Right lobe of liver (tissue), 6 donors: ENCODE measurements around the gene EPB41L3. TPM values are rescaled to one million over a fixed set of nuclear protein-coding genes. Genes with fewer than 3 reads are reported as not detected.
"Not testable (repeated sequence)": the region's sequence is repeated elsewhere in the genome, so short reads cannot be mapped to it uniquely, and the experiment has no call there.

ENCODE experiments used
- ATAC-seq, 4 donors: fragments of 200-7000 bp; cut with Tn5 transposase; one replicate each; pipeline ENCODE4 v1.9.1; 2020; ENCODE audit warnings: mild to moderate bottlenecking in 4 of 4, moderate library complexity in 4 of 4
- DNase-seq, 3 donors: peaks; one replicate each; pipeline ENCODE4 v3.0.0-alpha.2; 2020
- H3K27ac ChIP-seq, 3 donors: fragments of 200-600 bp; one replicate each; pipeline ENCODE4 v1.8.0; 2022
- H3K27me3 ChIP-seq, 2 donors: fragments of 200-600 bp; one replicate each; pipeline ENCODE4 v1.8.0; 2022
- H3K36me3 ChIP-seq, 4 donors: fragments of 200-600 bp; sonication (generic) in 1 of 4; one replicate each; pipeline versions ENCODE4 v1.5.1 to v1.8.0; 2017 to 2022; ENCODE audit warnings: control low read depth in 1 of 4
- H3K4me1 ChIP-seq, 4 donors: fragments of 200-600 bp; sonication (generic) in 1 of 4; one replicate each; pipeline versions ENCODE4 v1.5.1 to v1.8.0; 2017 to 2022; ENCODE audit warnings: control low read depth in 1 of 4
- H3K4me3 ChIP-seq, 3 donors: fragments of 200-600 bp; one replicate each; pipeline ENCODE4 v1.8.0; 2022
- H3K9me3 ChIP-seq, 4 donors: fragments of 200-600 bp; sonication (generic) in 1 of 4; one replicate each; pipeline versions ENCODE4 v1.5.1 to v1.8.0; 2017 to 2022; ENCODE audit warnings: control low read depth in 1 of 4
- POLR2A ChIP-seq: fragments of 450-650 bp; IDR thresholded peaks from one replicate; pipeline ENCODE4 v1.6.1; 2017; ENCODE audit warnings: antibody characterized with exemption, mild to moderate bottlenecking
- WGBS: methylation state at CpG from one replicate; pipeline ENCODE4 v1.1.6; 2018; ENCODE audit warnings: low coverage, low lambda C conversion rate; ENCODE audit not compliant: insufficient coverage; ENCODE audit errors: missing lambda C conversion rate; 5-methylcytosine and 5-hydroxymethylcytosine counted together
- intact Hi-C, 2 donors: fragments of 100-400 bp; cut with DNase I; formaldehyde crosslinking; loops; one replicate each; pipeline versions ENCODE4 v1.11.2 to v1.14.1; 2022
- total RNA-seq, 6 experiments: library from RNA; depleted of rRNA in 2 of 6; stranded (reverse); fragments of >200 nt in 2 of 6; fragmentation: NEBNext Ultra II Directional in 3 of 6; extraction: Animal tissue kit (Norgen Biotek cat#: 25700) in 3 of 6; gene quantifications; one replicate each; pipeline versions ENCODE4 v1.1.0 to v1.2.4, GENCODE V29; 2016 to 2023
- TF ChIP-seq, protein P1 (sequence below), 4 donors: fragments of 200-600 bp in 3 of 4; fragments of 450-650 bp in 1 of 4; IDR thresholded peaks; one replicate each; pipeline versions ENCODE4 v1.5.1 to v1.8.0; 2016 to 2022; ENCODE audit warnings: antibody characterized with exemption in 4 of 4, mild to moderate bottlenecking in 2 of 4
- donor health status: DM: no; HTN: yes; CAD: no.
- donor health status: DM: no; HTN: no; CAD: no.
- donor health status: DM: no; HTN: no; CAD: no.
- donor health status: DM: no; HTN: yes; CAD: no.
- donor health status: DM: no; HTN: yes; CAD: no.

Gene EPB41L3
- total RNA-seq, 6 experiments from 2014 or later, result 3.3 to 20.3 (median 6.2) TPM

DNA sequence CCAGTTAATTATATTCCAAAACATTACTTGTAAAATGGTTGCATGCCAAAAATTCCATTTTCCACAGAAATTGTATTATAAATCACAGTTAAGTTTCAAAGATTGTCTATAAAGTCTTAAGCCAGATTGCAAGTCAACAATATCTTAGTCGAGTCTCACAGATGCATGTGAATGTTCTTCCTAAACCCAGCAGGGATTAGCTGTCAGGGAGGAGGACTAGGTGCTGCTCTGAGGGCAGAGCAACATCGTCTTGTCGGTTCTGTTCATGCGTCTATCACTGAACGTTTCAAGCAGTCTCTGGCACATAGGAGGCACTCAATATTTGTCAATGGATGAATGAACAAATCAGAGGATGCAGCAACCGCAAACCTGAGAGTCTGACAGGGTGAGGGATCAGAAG, 27.0 kb downstream of the EPB41L3 start:
- H3K9me3 ChIP-seq, result no peaks in the 10 kb centered on the region
- no peak overlapping the region for H3K27ac ChIP-seq
- H3K4me1 ChIP-seq, result no peaks in the 10 kb centered on the region
- DNase-seq (no peak), ATAC-seq (no peak)
- 73% methylated on average over 6 of the region's 6 CpGs for WGBS
- no peaks in the 10 kb centered on the region for H3K36me3 ChIP-seq
- no peaks in the 10 kb centered on the region for H3K27me3 ChIP-seq
- intact Hi-C loops, result no loop called here
- H3K4me3 ChIP-seq, result no peak overlapping the region
- no peak for TF ChIP-seq POLR2A
- TF ChIP-seq, protein P1, sequence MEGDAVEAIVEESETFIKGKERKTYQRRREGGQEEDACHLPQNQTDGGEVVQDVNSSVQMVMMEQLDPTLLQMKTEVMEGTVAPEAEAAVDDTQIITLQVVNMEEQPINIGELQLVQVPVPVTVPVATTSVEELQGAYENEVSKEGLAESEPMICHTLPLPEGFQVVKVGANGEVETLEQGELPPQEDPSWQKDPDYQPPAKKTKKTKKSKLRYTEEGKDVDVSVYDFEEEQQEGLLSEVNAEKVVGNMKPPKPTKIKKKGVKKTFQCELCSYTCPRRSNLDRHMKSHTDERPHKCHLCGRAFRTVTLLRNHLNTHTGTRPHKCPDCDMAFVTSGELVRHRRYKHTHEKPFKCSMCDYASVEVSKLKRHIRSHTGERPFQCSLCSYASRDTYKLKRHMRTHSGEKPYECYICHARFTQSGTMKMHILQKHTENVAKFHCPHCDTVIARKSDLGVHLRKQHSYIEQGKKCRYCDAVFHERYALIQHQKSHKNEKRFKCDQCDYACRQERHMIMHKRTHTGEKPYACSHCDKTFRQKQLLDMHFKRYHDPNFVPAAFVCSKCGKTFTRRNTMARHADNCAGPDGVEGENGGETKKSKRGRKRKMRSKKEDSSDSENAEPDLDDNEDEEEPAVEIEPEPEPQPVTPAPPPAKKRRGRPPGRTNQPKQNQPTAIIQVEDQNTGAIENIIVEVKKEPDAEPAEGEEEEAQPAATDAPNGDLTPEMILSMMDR (IDR thresholded peaks at IDR 0.05), result no peak

DNA sequence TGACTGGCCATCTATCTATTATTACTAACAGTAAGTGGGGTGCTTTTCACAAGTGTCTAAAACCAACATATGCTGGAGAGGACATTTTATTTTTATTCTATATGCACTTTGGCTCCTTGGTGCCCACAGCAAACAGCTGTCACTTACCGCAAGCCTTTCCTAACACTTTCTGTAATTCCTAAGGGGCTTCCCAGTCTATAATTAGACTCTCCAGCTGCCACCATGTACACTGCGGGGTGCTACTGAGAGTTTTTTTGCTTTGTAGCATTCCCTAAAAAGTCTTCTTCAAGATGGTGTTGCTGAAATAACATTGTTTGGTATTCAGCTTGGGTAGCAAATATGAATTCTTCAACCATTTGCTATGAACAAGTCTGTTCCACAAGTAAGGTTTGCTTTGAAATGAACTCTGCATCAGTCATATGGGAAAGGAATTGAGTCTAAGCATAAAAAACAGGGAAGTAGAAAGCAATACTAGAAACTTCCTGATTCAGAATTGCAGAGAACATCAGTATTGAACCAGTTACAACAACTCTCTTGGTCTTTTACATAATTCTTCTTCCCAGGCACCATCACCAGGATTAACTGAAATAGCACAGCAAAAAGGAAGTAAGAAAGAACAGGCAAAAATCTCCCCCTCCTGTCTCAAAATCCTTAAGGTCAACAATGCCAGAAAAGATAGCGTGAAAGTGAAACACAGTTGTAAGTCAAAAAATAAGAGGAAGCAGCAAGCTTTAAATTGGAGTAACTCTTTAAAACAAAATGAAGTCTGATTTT, 28.6 kb downstream of the EPB41L3 start:
- H3K27me3 ChIP-seq, result no peaks in the 10 kb centered on the region
- H3K4me3 ChIP-seq, result no peak overlapping the region
- TF ChIP-seq POLR2A, result no peak
- TF ChIP-seq, protein P1 (IDR thresholded peaks at IDR 0.05), result no peak
- peak; percentile 26 to 55 (median 44) for ATAC-seq
- H3K9me3 ChIP-seq, result no peaks in the 10 kb centered on the region
- H3K27ac ChIP-seq, result peak overlapping the region in 1 of 3 donors; percentile 45
- no peaks in the 10 kb centered on the region for H3K4me1 ChIP-seq
- WGBS, result 31% methylated on average over 3 of the region's 3 CpGs
- no peak for DNase-seq
- no peaks in the 10 kb centered on the region for H3K36me3 ChIP-seq
- intact Hi-C loops, result no loop called here

DNA sequence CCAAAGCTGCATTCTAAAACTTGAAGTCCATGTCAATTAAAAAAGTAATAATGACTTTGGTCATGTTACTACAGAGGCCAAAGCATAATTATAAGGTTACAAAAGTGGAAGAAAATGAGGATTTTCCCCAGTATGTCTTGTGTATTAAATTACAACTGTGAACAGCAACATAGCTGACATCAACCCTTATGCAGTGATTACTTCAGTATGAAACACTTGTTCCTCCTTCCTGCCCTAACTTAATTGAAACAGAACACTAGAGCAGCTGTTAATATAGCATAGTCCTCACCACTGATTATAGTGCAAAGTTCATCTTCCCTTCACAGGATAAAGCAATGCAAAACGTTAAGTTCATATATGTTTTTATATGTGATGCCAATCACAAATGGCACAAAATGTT, 29.9 kb downstream of the EPB41L3 start:
- no peaks in the 10 kb centered on the region for H3K36me3 ChIP-seq
- no peak overlapping the region for H3K27ac ChIP-seq
- H3K27me3 ChIP-seq, result no peaks in the 10 kb centered on the region
- TF ChIP-seq, protein P1 (IDR thresholded peaks at IDR 0.05), result no peak
- no peak for TF ChIP-seq POLR2A
- no peak for DNase-seq
- peak in 2 of 4 donors; percentile 42 to 44 for ATAC-seq
- WGBS, result 8% methylated on average over 1 of the region's 1 CpG
- H3K4me1 ChIP-seq, result no peaks in the 10 kb centered on the region
- intact Hi-C loops, result no loop called here
- no peak overlapping the region for H3K4me3 ChIP-seq
- H3K9me3 ChIP-seq, result no peaks in the 10 kb centered on the region

DNA sequence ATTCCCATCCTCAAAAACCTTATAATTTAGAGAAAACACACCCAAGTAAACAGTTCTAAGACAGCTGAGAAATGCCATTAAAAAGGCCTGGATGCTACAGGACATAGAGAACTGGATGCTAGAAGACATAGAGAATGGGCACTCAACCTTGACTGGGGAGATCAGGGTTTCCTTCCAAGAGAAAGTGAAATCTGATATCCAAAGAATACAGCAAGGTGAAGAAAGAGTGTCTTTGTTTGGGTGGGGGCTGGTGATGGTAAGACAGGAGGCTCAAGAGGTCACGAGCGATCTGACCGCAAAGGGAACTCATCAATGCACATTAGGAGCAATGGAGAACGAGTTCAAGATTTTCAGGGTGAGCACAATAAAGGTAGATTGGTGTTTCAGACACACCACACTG, 31.6 kb downstream of the EPB41L3 start:
- intact Hi-C loops, result no loop called here
- Histone ChIP-seq H3K27ac (no peak overlapping the region), H3K4me3 (no peak overlapping the region), H3K9me3 (no peaks in the 10 kb centered on the region), H3K36me3 (no peaks in the 10 kb centered on the region), H3K27me3 (no peaks in the 10 kb centered on the region), H3K4me1 (no peaks in the 10 kb centered on the region)
- TF ChIP-seq, protein P1 (IDR thresholded peaks at IDR 0.05), result no peak
- 80% methylated on average over 4 of the region's 4 CpGs for WGBS
- DNase-seq (no peak), ATAC-seq (no peak)

DNA sequence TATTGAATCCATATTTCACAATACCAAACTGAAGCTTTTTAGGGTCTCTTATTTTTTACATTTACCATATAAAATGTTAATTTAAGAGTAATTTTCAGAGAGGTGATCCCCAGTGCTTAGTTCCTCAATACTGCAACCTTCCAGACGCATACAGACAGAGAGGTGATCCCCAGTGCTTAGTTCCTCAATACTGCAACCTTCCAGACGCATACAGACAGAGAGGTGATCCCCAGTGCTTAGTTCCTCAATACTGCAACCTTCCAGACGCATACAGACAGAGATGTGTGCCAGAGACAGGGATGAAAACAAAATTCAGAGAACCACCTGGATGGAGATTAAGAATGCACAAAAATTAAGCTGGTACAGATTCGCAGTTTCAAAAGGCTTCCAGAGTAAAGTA, 32.3 kb downstream of the EPB41L3 start:
- DNase-seq, H3K9me3 ChIP-seq, H3K4me3 ChIP-seq, intact Hi-C loops, H3K27me3 ChIP-seq, H3K36me3 ChIP-seq, H3K27ac ChIP-seq, H3K4me1 ChIP-seq: not testable (repeated sequence)
- ATAC-seq, result peak in 1 of 4 donors; percentile 31
- 52% methylated on average over 4 of the region's 4 CpGs for WGBS
